Loucy (cell line): ENCODE measurements around the gene ZNF268.

Experiments
- CTCF ChIP-seq: fragments of 200-600 bp; sonication (generic); conservative IDR thresholded peaks from 2 replicates; pipeline ENCODE4 v1.5.1; 2014; ENCODE audit warnings: mild to moderate bottlenecking, antibody characterized with exemption, low read length
- EZH2phosphoT487 ChIP-seq: fragments of 200-600 bp; IDR thresholded peaks from 2 replicates; pipeline ENCODE4 v1.6.1; 2018; ENCODE audit warnings: antibody characterized with exemption, mild to moderate bottlenecking, moderate library complexity, borderline replicate concordance

- TF ChIP-seq CTCF (no peak), EZH2phosphoT487 (no peak)
Measured at GRCh38 chr12:133231001-133231400, 49.7 kb downstream of the ZNF268 start.
